Measurements from ENCODE around the gene TMED8. TPM values are rescaled to one million over a fixed set of nuclear protein-coding genes. Genes with fewer than 3 reads are reported as not detected.

TMED8 gene
- total RNA-seq, 1 donor from 2014 or later, result 14.4 TPM

- TF ChIP-seq, protein P1, sequence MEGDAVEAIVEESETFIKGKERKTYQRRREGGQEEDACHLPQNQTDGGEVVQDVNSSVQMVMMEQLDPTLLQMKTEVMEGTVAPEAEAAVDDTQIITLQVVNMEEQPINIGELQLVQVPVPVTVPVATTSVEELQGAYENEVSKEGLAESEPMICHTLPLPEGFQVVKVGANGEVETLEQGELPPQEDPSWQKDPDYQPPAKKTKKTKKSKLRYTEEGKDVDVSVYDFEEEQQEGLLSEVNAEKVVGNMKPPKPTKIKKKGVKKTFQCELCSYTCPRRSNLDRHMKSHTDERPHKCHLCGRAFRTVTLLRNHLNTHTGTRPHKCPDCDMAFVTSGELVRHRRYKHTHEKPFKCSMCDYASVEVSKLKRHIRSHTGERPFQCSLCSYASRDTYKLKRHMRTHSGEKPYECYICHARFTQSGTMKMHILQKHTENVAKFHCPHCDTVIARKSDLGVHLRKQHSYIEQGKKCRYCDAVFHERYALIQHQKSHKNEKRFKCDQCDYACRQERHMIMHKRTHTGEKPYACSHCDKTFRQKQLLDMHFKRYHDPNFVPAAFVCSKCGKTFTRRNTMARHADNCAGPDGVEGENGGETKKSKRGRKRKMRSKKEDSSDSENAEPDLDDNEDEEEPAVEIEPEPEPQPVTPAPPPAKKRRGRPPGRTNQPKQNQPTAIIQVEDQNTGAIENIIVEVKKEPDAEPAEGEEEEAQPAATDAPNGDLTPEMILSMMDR (IDR thresholded peaks at IDR 0.05; ENCODE audit: unreplicated experiment), result no peak
- Mint-ChIP-seq H3K27me3 (ENCODE audit: low read depth) (no peaks in the 10 kb centered on the region), H3K4me1 (peaks cover 1% of the 10 kb centered on the region)
These were observed 49.8 kb downstream of the TMED8 start for GRCh38 chr14:77327111-77327510.

DNA sequence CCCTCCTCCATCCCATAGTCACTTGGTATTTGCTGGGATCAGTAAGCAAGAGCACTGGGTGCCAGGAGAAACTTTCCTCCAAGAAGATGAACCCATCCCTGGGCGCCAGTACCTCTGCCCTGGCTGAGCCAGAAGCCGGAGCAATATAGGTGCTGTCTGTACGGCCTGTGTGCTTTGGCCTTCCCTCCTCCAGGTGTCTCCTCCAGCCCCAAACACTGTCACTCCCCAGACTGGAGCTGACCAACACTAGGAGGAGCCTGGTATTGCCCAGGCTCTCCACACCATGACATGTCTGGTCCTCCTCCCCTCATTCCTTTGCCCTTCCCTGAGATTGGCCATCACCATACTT is 51.2 kb downstream of the TMED8 start:
- Mint-ChIP-seq H3K4me1 (peaks cover 6% of the 10 kb centered on the region), H3K36me3 (no peaks in the 10 kb centered on the region), H3K4me3 (no peak overlapping the region), H3K9me3 (no peaks in the 10 kb centered on the region), H3K27me3 (ENCODE audit: low read depth) (no peaks in the 10 kb centered on the region), H3K27ac (no peak overlapping the region)
- no peak for DNase-seq (ENCODE audit: low spot score in 2 of 2, unreplicated experiment in 2 of 2)
- TF ChIP-seq, protein P1 (IDR thresholded peaks at IDR 0.05; ENCODE audit: unreplicated experiment), result no peak

More at GRCh38 chr14:77327111-77327510, 49.8 kb downstream of the TMED8 start:
- no peak overlapping the region for H3K27ac Mint-ChIP-seq
- no peak overlapping the region for H3K4me3 Mint-ChIP-seq
- H3K36me3 Mint-ChIP-seq, result no peaks in the 10 kb centered on the region
- H3K9me3 Mint-ChIP-seq, result no peaks in the 10 kb centered on the region
- no peak for DNase-seq (ENCODE audit: low spot score in 2 of 2, unreplicated experiment in 2 of 2)

DNA sequence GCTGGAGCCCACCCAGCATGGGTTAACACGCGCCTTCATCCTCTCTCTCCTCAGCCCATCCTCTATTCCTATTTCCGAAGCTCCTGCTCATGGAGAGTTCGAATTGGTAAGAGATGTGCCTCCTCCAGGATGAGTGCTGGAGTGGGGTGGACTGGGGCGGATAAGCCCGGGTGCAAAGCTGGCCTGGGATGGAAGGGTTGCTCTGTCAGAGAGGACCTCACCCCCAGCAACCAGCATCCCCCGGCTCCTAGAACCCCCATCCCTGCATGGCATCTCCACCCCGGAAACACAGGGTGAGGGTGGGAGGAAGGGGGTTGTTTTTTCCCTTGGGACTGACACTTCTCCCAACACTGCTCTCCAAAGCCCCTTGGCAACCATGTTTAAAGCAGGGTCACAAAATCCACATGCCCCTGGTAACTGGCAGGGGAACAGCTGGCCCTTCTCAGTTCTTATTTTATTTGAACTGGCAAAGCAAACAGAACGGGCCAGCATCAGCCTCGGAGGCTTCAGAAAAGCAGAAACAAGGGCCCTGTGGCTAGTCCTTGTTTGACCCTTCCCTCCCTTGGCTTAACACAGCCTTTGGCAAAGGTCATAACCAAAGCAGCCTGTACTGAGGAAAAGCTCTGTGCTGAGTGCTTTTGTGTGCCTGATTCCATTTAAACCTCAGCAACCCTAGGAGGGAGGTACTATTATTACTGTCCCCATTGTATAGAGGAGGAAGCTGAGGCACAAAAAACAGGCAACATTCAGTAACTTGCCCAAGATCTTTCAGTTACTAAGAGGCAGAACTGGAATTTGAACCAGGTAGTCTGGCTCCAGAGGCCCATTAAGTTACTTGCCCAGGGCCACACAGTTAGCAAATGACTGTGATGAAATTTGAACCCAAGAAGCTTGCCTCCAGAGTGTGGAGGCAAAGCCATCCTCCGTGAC is 51.8 kb downstream of the TMED8 start:
- DNase-seq (ENCODE audit: low spot score in 2 of 2, unreplicated experiment in 2 of 2), result no peak
- Mint-ChIP-seq H3K27me3 (ENCODE audit: low read depth) (no peaks in the 10 kb centered on the region), H3K36me3 (no peaks in the 10 kb centered on the region), H3K9me3 (no peaks in the 10 kb centered on the region), H3K27ac (no peak overlapping the region), H3K4me1 (peaks cover 7% of the 10 kb centered on the region), H3K4me3 (no peak overlapping the region)
- TF ChIP-seq, protein P1 (IDR thresholded peaks at IDR 0.05; ENCODE audit: unreplicated experiment), result no peak

- DNase-seq (ENCODE audit: low spot score in 2 of 2, unreplicated experiment in 2 of 2), result no peak
- H3K27me3 Mint-ChIP-seq (ENCODE audit: low read depth), result no peaks in the 10 kb centered on the region
- no peaks in the 10 kb centered on the region for H3K9me3 Mint-ChIP-seq
- TF ChIP-seq, protein P1 (IDR thresholded peaks at IDR 0.05; ENCODE audit: unreplicated experiment), result no peak
- no peaks in the 10 kb centered on the region for H3K36me3 Mint-ChIP-seq
- peaks cover 15% of the 10 kb centered on the region for H3K4me1 Mint-ChIP-seq
- H3K27ac Mint-ChIP-seq, result no peak overlapping the region
- H3K4me3 Mint-ChIP-seq, result no peak overlapping the region
These were observed 52.6 kb downstream of the TMED8 start for GRCh38 chr14:77324289-77324688.

GRCh38 chr14:77323571-77323970 is 53.3 kb downstream of the TMED8 start:
- Mint-ChIP-seq H3K27ac (no peak overlapping the region), H3K4me3 (no peak overlapping the region), H3K36me3 (no peaks in the 10 kb centered on the region), H3K4me1 (peaks cover 18% of the 10 kb centered on the region), H3K9me3 (no peaks in the 10 kb centered on the region), H3K27me3 (ENCODE audit: low read depth) (no peaks in the 10 kb centered on the region)
- no peak for DNase-seq (ENCODE audit: low spot score in 2 of 2, unreplicated experiment in 2 of 2)
- TF ChIP-seq, protein P1 (IDR thresholded peaks at IDR 0.05; ENCODE audit: unreplicated experiment), result no peak

All from mesothelial cell of epicardium (in vitro differentiated cells).